ENCODE data around the gene DPP3. TPM values are rescaled to one million over a fixed set of nuclear protein-coding genes. Genes with fewer than 3 reads are reported as not detected.

The DPP3 gene
- total and polyA plus RNA-seq, 2 of the 4 experiments (the other 2 are of a cell fraction): 51.8 to 66.3 TPM

DNA sequence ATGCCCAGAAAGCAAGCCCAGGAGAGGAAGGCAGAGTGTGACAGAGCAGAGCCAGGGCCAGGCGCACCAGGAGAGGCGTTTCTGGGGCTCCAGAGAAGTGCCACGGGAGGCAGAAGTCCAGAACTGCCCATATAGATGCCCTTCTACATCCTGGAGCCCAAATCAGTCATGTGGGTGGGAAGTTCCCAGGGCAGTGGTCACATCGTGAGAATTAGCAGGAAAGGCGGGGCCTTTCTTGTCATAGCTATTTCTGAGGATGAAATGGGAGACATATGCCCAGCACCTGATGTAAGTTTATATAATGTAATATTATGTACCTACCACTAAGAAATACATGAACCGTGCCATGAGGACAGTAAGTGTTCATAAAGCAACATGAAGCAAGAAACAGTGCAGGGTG, 52.5 kb downstream of the DPP3 start:
- POLR2A ChIA-PET (ENCODE audit: unreplicated experiment): no interaction called here
- CTCF ChIA-PET: no interaction called here
- WGBS, 2 experiments (ENCODE audit: extremely low coverage in 2 of 2, insufficient read length in 1 of 2): 90% methylated on average over 2 of the region's 6 CpGs; no CpG with 5 or more reads in 1 of the 2 experiments

More for the DNA sequence above, 52.5 kb downstream of the DPP3 start:
- H3K36me3 ChIP-seq (ENCODE audit: control insufficient read depth, insufficient read depth, low read length): peaks cover 5% of the 10 kb centered on the region
- no peaks in the 10 kb centered on the region for H3K27me3 ChIP-seq (ENCODE audit: control insufficient read depth, insufficient read depth, low read length)
- H3K9me1 ChIP-seq (ENCODE audit: insufficient read depth, low read length): 0 out of 2 replicates have a peak, but pooled peaks cover 3% of the 10 kb centered on the region
- H4K8ac ChIP-seq (ENCODE audit: low read depth in 2 of 2, low read length in 2 of 2): no peak overlapping the region
- H3K4me1 ChIP-seq (ENCODE audit: control insufficient read depth, insufficient read depth, low read length): no peaks in the 10 kb centered on the region
- no peak overlapping the region for H3K27ac ChIP-seq (ENCODE audit: insufficient read depth, low read length)
- no peak overlapping the region for H3K18ac ChIP-seq (ENCODE audit: low read depth, low read length)
- no peak overlapping the region for H2AFZ ChIP-seq (replicated peaks; ENCODE audit: low read length, poor library complexity)
- DNase-seq (no peak), ATAC-seq (ENCODE audit: low read depth) (no peak)
- no TSS peak for BruUV-seq (replicated peaks)
- no peaks in the 10 kb centered on the region for H3K9me3 ChIP-seq (ENCODE audit: control insufficient read depth, insufficient read depth, low read length)
- no peak overlapping the region for H3K4me3 ChIP-seq (ENCODE audit: insufficient read depth, low read depth, low read length)
- H3K9ac ChIP-seq (ENCODE audit: low read depth, low read length): no peak overlapping the region
- H3K14ac ChIP-seq (replicated peaks; ENCODE audit: low read depth, low read length): no peak overlapping the region
- no peak overlapping the region for H3K4ac ChIP-seq (ENCODE audit: low read depth, low read length)
- no peak overlapping the region for H3K23ac ChIP-seq (ENCODE audit: low read depth, low read length)
- no peak overlapping the region for H2BK15ac ChIP-seq (ENCODE audit: low read depth, low read length)
- dilution Hi-C loops (cut with HindIII; ENCODE audit: low sequenced_read_pairs, unreplicated experiment): no loop called here
- intact Hi-C loops (cut with micrococcal nuclease): no loop called here
- H2AK5ac ChIP-seq (ENCODE audit: low read depth, low read length): no peak overlapping the region
- H4K5ac ChIP-seq (ENCODE audit: low read depth, low read length): no peak overlapping the region
- H2BK5ac ChIP-seq (ENCODE audit: low read depth, low read length, poor library complexity, severe bottlenecking): no peak overlapping the region
- in situ Hi-C loops (cut with MboI; ENCODE audit: low sequenced_read_pairs): no loop called here
- no peak overlapping the region for H2BK120ac ChIP-seq (ENCODE audit: low read depth, low read length)
- H3K56ac ChIP-seq (ENCODE audit: extremely low read depth, insufficient read depth, low read length): no peak overlapping the region
- no peak overlapping the region for H4K91ac ChIP-seq (ENCODE audit: insufficient read depth, low read depth, low read length)
- no peak overlapping the region for H3K4me2 ChIP-seq (ENCODE audit: low read depth, low read length)
- H2AK9ac ChIP-seq (replicated peaks; ENCODE audit: low read depth, low read length, poor library complexity): no peak overlapping the region
- H2BK20ac ChIP-seq (ENCODE audit: low read depth, low read length): no peak overlapping the region
- TF ChIP-seq MAZ (IDR thresholded peaks at IDR 0.05; ENCODE audit: borderline replicate concordance, low read depth, low read length) (no peak), MXI1 (IDR thresholded peaks at IDR 0.05; ENCODE audit: borderline replicate concordance, low read depth, low read length) (no peak), CEBPB (IDR thresholded peaks at IDR 0.05; ENCODE audit: low read depth, low read length) (no peak), POLR2A (IDR thresholded peaks at IDR 0.05; ENCODE audit: low read depth, low read length) (no peak), RFX5 (IDR thresholded peaks at IDR 0.05; ENCODE audit: low read depth, low read length) (no peak), BHLHE40 (IDR thresholded peaks at IDR 0.05; ENCODE audit: low read depth, low read length) (no peak), RAD21 (IDR thresholded peaks at IDR 0.05; ENCODE audit: low read length) (no peak)
- TF ChIP-seq, protein P1, sequence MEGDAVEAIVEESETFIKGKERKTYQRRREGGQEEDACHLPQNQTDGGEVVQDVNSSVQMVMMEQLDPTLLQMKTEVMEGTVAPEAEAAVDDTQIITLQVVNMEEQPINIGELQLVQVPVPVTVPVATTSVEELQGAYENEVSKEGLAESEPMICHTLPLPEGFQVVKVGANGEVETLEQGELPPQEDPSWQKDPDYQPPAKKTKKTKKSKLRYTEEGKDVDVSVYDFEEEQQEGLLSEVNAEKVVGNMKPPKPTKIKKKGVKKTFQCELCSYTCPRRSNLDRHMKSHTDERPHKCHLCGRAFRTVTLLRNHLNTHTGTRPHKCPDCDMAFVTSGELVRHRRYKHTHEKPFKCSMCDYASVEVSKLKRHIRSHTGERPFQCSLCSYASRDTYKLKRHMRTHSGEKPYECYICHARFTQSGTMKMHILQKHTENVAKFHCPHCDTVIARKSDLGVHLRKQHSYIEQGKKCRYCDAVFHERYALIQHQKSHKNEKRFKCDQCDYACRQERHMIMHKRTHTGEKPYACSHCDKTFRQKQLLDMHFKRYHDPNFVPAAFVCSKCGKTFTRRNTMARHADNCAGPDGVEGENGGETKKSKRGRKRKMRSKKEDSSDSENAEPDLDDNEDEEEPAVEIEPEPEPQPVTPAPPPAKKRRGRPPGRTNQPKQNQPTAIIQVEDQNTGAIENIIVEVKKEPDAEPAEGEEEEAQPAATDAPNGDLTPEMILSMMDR (conservative IDR thresholded peaks at IDR 0.05; ENCODE audit: low read depth, low read length): no peak
- TF ChIP-seq, protein P2, sequence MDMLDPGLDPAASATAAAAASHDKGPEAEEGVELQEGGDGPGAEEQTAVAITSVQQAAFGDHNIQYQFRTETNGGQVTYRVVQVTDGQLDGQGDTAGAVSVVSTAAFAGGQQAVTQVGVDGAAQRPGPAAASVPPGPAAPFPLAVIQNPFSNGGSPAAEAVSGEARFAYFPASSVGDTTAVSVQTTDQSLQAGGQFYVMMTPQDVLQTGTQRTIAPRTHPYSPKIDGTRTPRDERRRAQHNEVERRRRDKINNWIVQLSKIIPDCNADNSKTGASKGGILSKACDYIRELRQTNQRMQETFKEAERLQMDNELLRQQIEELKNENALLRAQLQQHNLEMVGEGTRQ (IDR thresholded peaks at IDR 0.05; ENCODE audit: low read depth, low read length): no peak
- TF ChIP-seq, protein P3, sequence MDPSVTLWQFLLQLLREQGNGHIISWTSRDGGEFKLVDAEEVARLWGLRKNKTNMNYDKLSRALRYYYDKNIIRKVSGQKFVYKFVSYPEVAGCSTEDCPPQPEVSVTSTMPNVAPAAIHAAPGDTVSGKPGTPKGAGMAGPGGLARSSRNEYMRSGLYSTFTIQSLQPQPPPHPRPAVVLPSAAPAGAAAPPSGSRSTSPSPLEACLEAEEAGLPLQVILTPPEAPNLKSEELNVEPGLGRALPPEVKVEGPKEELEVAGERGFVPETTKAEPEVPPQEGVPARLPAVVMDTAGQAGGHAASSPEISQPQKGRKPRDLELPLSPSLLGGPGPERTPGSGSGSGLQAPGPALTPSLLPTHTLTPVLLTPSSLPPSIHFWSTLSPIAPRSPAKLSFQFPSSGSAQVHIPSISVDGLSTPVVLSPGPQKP (IDR thresholded peaks at IDR 0.05; ENCODE audit: borderline replicate concordance, low read depth, low read length): no peak
- H4K20me1 ChIP-seq (ENCODE audit: insufficient read depth, low read length): no peaks in the 10 kb centered on the region; the same call in 1 of the 2 replicates
- no peaks in the 10 kb centered on the region for H3K79me1 ChIP-seq (ENCODE audit: low read depth in 1 of 2, low read length in 2 of 2)

Data from IMR-90 (cell line).